ENCODE data around the gene DPH7.

DNA sequence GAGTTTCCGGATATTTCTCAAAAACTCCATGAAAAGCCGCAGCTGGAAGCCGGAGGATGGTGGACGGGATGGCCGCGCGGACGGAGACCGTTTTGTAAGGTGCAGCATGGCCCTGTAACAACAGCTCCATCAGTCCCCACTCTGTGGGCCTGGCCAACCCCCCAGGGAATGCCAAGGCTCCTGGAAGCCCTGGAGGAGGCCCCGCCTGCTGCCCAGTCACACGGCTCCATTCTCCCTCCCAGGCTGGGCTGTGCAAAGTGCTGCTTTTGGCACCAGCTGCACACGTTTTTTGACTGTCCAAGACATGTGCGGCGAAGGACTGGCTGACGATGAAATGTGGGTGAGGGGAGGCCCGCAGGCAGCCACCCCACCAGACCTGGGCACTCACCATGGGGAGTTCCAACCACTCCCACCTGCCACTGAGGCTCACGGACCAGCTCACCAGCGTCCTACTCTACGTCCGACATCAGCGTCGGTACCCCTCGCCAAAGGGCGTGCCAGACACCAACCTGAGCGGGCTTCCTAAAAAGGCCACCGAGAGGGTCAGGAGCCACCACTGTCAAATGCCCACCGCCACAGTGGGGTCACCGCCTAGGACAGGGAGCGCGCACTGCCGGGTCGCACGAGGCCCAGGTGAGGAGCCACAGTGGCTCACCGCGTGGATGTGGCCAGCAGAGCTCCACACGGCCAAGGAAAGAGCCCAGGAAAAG lies 55.8 kb downstream of the DPH7 start:
- TF ChIP-seq CTCF (IDR thresholded peaks at IDR 0.05) (no peak), TCF7L2 (IDR thresholded peaks at IDR 0.05; ENCODE audit: low read depth, low read length) (no peak), REST (IDR thresholded peaks at IDR 0.05; ENCODE audit: insufficient read depth in 1 of 2, low read depth in 2 of 2, low read length in 1 of 2) (no peak), POLR2AphosphoS5 (IDR thresholded peaks at IDR 0.05; ENCODE audit: low read depth, low read length) (no peak), SIN3A (IDR thresholded peaks at IDR 0.05; ENCODE audit: borderline replicate concordance, insufficient read depth, low read depth, low read length) (no peak)
